ENCODE measurements around the gene GLYATL1.
A peak's percentile ranks its signal among the peaks of the same experiment; 100 is the strongest.

GLYATL1 gene

DNA sequence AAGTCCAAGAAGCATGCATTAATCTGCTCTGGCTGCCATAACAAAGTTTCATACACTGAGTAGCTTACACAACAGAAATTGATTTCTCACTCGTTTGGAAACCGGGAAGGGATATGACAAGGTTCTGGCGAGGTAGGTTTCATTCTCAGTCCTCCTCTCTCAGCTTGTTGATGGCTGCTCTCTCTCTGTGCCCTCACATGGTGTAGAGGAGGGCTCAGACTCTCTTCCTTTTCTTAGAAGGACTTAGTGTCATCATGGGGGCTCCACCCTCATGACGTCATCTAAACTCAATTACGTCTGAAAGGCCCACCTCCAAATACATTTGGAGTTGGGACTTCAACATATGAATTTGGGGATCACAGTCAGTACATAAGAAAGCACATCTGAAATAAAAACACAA lies 18.6 kb downstream of the GLYATL1 start:
- Histone ChIP-seq H3K27me3 (ENCODE audit: control insufficient read depth, insufficient read depth, low read length) (no peaks in the 10 kb centered on the region), H3K27ac (ENCODE audit: low read depth, low read length) (no peak overlapping the region), H3K36me3 (ENCODE audit: control insufficient read depth, insufficient read depth, low read length) (no peaks in the 10 kb centered on the region)

GRCh38 chr11:58958500-58958899 lies 19.2 kb downstream of the GLYATL1 start:
- Histone ChIP-seq H3K27me3 (ENCODE audit: control insufficient read depth, insufficient read depth, low read length) (no peaks in the 10 kb centered on the region), H3K27ac (ENCODE audit: low read depth, low read length) (no peak overlapping the region), H3K36me3 (ENCODE audit: control insufficient read depth, insufficient read depth, low read length) (no peaks in the 10 kb centered on the region), H3K9ac (ENCODE audit: low read length) (no peak overlapping the region), H3K4me3 (ENCODE audit: low read depth, low read length) (no peak overlapping the region), H3K4me1 (ENCODE audit: control insufficient read depth, insufficient read depth, low read length) (peaks cover 9% of the 10 kb centered on the region), H3K9me3 (ENCODE audit: control insufficient read depth, insufficient read depth, low read depth, low read length) (no peaks in the 10 kb centered on the region)

More for the DNA sequence above, 18.6 kb downstream of the GLYATL1 start:
- Histone ChIP-seq H3K4me3 (ENCODE audit: low read depth, low read length) (no peak overlapping the region), H3K9ac (ENCODE audit: low read length) (no peak overlapping the region), H3K4me1 (ENCODE audit: control insufficient read depth, insufficient read depth, low read length) (peaks cover 9% of the 10 kb centered on the region), H3K9me3 (ENCODE audit: control insufficient read depth, insufficient read depth, low read depth, low read length) (no peaks in the 10 kb centered on the region)

DNA sequence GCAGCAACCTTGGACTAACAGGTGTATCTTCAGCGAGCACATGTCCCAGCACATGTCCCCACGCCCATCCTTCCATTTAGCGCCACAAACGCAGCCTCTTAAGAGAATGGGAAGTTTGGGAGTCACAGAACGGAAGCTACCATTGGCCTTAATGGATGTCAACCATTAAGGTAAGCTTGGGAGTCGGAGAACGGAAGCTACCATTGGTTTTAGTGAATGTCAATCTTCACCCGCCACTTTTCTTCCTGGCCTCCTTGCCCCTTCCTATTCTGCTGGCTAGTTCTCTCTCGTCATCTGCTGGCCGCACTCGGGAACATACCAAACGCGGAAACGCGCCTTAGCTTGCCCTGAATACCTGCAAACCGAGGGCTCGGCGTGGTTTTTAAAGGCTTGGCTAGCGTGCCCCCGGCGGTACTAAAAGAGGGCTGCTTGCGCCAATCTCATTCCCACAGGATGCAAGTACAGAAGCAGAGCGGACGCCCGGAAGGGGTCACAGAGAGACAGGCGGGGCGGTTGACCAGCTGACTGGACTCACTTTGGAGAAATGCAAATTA lies 24.3 kb downstream of the GLYATL1 start:
- Histone ChIP-seq H3K27ac (ENCODE audit: low read depth, low read length) (no peak overlapping the region), H3K27me3 (ENCODE audit: control insufficient read depth, insufficient read depth, low read length) (peaks cover 25% of the 10 kb centered on the region; the same call in 1 of the 2 replicates), H3K36me3 (ENCODE audit: control insufficient read depth, insufficient read depth, low read length) (no peaks in the 10 kb centered on the region), H3K9me3 (ENCODE audit: control insufficient read depth, insufficient read depth, low read depth, low read length) (no peaks in the 10 kb centered on the region), H3K4me1 (ENCODE audit: control insufficient read depth, insufficient read depth, low read length) (no peaks in the 10 kb centered on the region), H3K9ac (ENCODE audit: low read length) (no peak overlapping the region), H3K4me3 (ENCODE audit: low read depth, low read length) (peak overlapping the region; percentile 34; the same call in 1 of the 2 replicates)

GRCh38 chr11:58965246-58965985 lies 26.1 kb downstream of the GLYATL1 start:
- peaks cover 33% of the 10 kb centered on the region; the same call in 1 of the 2 replicates for H3K27me3 ChIP-seq (ENCODE audit: control insufficient read depth, insufficient read depth, low read length)
- H3K27ac ChIP-seq (ENCODE audit: low read depth, low read length) = no peak overlapping the region
- H3K9me3 ChIP-seq (ENCODE audit: control insufficient read depth, insufficient read depth, low read depth, low read length) = no peaks in the 10 kb centered on the region
- H3K36me3 ChIP-seq (ENCODE audit: control insufficient read depth, insufficient read depth, low read length) = no peaks in the 10 kb centered on the region
- no peak overlapping the region for H3K4me3 ChIP-seq (ENCODE audit: low read depth, low read length)
- no peaks in the 10 kb centered on the region for H3K4me1 ChIP-seq (ENCODE audit: control insufficient read depth, insufficient read depth, low read length)
- H3K9ac ChIP-seq (ENCODE audit: low read length) = no peak overlapping the region

- H3K27me3 ChIP-seq (ENCODE audit: control insufficient read depth, insufficient read depth, low read length) = peaks cover 33% of the 10 kb centered on the region; the same call in 1 of the 2 replicates
- H3K4me3 ChIP-seq (ENCODE audit: low read depth, low read length) = peak overlapping the region; percentile 16; the same call in 1 of the 2 replicates
- H3K9ac ChIP-seq (ENCODE audit: low read length) = no peak overlapping the region
Measured at GRCh38 chr11:58968251-58968711, 29.0 kb downstream of the GLYATL1 start.

GRCh38 chr11:58977470-58977869 lies 38.2 kb downstream of the GLYATL1 start:
- Histone ChIP-seq H3K9ac (ENCODE audit: low read length) (no peak overlapping the region), H3K36me3 (ENCODE audit: control insufficient read depth, insufficient read depth, low read length) (no peaks in the 10 kb centered on the region), H3K27ac (ENCODE audit: low read depth, low read length) (no peak overlapping the region), H3K9me3 (ENCODE audit: control insufficient read depth, insufficient read depth, low read depth, low read length) (peaks cover 4% of the 10 kb centered on the region; the same call in 1 of the 2 replicates), H3K4me1 (ENCODE audit: control insufficient read depth, insufficient read depth, low read length) (no peaks in the 10 kb centered on the region), H3K4me3 (ENCODE audit: low read depth, low read length) (no peak overlapping the region), H3K27me3 (ENCODE audit: control insufficient read depth, insufficient read depth, low read length) (no peaks in the 10 kb centered on the region)

More at GRCh38 chr11:58968251-58968711, 29.0 kb downstream of the GLYATL1 start:
- H3K27ac ChIP-seq (ENCODE audit: low read depth, low read length) = no peak overlapping the region
- no peaks in the 10 kb centered on the region for H3K36me3 ChIP-seq (ENCODE audit: control insufficient read depth, insufficient read depth, low read length)
- H3K4me1 ChIP-seq (ENCODE audit: control insufficient read depth, insufficient read depth, low read length) = no peaks in the 10 kb centered on the region
- peaks cover 12% of the 10 kb centered on the region; the same call in 1 of the 2 replicates for H3K9me3 ChIP-seq (ENCODE audit: control insufficient read depth, insufficient read depth, low read depth, low read length)

- Histone ChIP-seq H3K27me3 (ENCODE audit: control insufficient read depth, insufficient read depth, low read length) (no peaks in the 10 kb centered on the region), H3K4me3 (ENCODE audit: low read depth, low read length) (no peak overlapping the region), H3K9me3 (ENCODE audit: control insufficient read depth, insufficient read depth, low read depth, low read length) (no peaks in the 10 kb centered on the region), H3K9ac (ENCODE audit: low read length) (no peak overlapping the region), H3K36me3 (ENCODE audit: control insufficient read depth, insufficient read depth, low read length) (no peaks in the 10 kb centered on the region), H3K4me1 (ENCODE audit: control insufficient read depth, insufficient read depth, low read length) (no peaks in the 10 kb centered on the region), H3K27ac (ENCODE audit: low read depth, low read length) (no peak overlapping the region)
Measured at GRCh38 chr11:58979222-58979621, 39.9 kb downstream of the GLYATL1 start.

DNA sequence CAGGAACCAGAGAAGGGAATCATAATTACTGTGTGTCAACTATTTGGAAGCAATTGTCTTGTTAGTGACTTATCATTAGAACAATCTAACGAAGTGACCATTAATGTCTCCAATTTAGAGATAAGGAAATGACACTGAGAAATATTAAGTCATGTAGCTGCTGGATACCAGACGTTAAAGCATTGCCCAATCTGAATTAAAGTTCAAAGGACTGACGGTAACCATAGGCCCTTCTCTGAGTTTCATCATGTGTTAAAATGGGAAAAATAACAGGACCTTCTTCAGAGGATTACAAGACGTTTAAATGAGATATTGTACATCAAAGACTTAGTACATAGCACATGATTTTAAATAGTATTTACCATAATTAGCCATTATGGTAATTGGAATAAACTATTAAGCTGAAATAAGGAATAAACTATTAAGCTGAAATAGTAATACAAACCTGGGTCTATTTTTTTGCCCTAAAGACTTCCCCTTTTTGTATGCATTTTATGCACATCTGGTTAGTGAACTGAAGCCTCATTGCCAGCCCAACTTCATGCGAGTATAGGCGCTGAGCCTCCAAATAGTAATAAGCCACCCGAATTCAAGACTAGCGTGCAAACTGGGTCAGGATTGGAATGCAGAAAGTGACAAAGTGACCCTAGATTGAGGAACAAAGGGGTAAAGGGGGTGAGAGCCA lies 41.0 kb downstream of the GLYATL1 start:
- Histone ChIP-seq H3K4me1 (ENCODE audit: control insufficient read depth, insufficient read depth, low read length) (no peaks in the 10 kb centered on the region), H3K4me3 (ENCODE audit: low read depth, low read length) (no peak overlapping the region), H3K27ac (ENCODE audit: low read depth, low read length) (no peak overlapping the region), H3K27me3 (ENCODE audit: control insufficient read depth, insufficient read depth, low read length) (no peaks in the 10 kb centered on the region), H3K9ac (ENCODE audit: low read length) (no peak overlapping the region), H3K36me3 (ENCODE audit: control insufficient read depth, insufficient read depth, low read length) (no peaks in the 10 kb centered on the region), H3K9me3 (ENCODE audit: control insufficient read depth, insufficient read depth, low read depth, low read length) (no peaks in the 10 kb centered on the region)

DNA sequence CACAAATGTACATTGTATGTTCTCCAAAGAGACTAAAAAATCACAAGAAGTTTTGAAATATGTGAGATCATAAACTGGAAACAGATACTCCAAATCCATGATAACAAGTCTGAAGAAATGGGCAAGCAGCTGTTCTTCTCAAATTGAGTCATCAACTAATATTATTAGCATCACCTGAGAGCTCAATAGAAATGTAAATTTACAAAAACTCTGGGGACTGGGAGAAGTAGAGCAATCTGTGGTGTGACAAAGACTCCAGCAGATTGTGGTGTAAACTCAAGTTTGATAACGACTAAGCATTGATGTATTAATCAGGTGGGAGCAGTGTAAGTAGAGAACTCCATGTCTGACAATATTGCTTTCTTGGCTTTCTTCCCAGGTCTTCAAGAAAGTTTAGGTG lies 53.2 kb downstream of the GLYATL1 start:
- no peaks in the 10 kb centered on the region for H3K27me3 ChIP-seq (ENCODE audit: control insufficient read depth, insufficient read depth, low read length)
- no peak overlapping the region for H3K4me3 ChIP-seq (ENCODE audit: low read depth, low read length)
- H3K9me3 ChIP-seq (ENCODE audit: control insufficient read depth, insufficient read depth, low read depth, low read length) = no peaks in the 10 kb centered on the region
- H3K27ac ChIP-seq (ENCODE audit: low read depth, low read length) = no peak overlapping the region
- H3K9ac ChIP-seq (ENCODE audit: low read length) = no peak overlapping the region
- H3K4me1 ChIP-seq (ENCODE audit: control insufficient read depth, insufficient read depth, low read length) = no peaks in the 10 kb centered on the region
- H3K36me3 ChIP-seq (ENCODE audit: control insufficient read depth, insufficient read depth, low read length) = no peaks in the 10 kb centered on the region

DNA sequence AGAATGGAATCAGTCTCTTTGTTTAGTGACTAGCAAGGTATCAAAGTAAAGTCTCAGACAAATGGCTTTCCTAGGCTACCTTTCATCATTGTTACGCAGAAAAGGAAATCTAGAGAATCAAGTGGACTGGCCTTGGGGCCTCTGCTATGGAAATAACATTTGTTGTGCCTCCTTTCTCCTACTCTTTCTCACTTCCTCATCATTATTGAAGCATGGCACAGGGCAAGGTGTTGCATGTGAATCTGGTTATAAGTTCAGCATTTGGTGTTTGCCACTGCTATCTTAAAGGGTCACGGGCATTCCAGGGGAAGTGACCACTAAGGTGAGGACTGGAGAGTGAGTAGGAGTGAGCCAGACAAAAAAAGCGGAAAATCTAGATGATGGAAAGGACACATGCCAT lies 54.9 kb downstream of the GLYATL1 start:
- Histone ChIP-seq H3K9me3 (ENCODE audit: control insufficient read depth, insufficient read depth, low read depth, low read length) (no peaks in the 10 kb centered on the region), H3K4me1 (ENCODE audit: control insufficient read depth, insufficient read depth, low read length) (no peaks in the 10 kb centered on the region), H3K4me3 (ENCODE audit: low read depth, low read length) (no peak overlapping the region), H3K36me3 (ENCODE audit: control insufficient read depth, insufficient read depth, low read length) (no peaks in the 10 kb centered on the region), H3K9ac (ENCODE audit: low read length) (no peak overlapping the region), H3K27ac (ENCODE audit: low read depth, low read length) (no peak overlapping the region), H3K27me3 (ENCODE audit: control insufficient read depth, insufficient read depth, low read length) (no peaks in the 10 kb centered on the region)
